Measurements from ENCODE around the gene EXOC3. TPM values are rescaled to one million over a fixed set of nuclear protein-coding genes. Genes with fewer than 3 reads are reported as not detected.

EXOC3 gene
- total and polyA plus RNA-seq, 10 of the 15 experiments (the other 5 are each of a cell fraction or from before 2014, with no cell fraction given), result 1.6 to 53.0 (median 27.9) TPM

DNA sequence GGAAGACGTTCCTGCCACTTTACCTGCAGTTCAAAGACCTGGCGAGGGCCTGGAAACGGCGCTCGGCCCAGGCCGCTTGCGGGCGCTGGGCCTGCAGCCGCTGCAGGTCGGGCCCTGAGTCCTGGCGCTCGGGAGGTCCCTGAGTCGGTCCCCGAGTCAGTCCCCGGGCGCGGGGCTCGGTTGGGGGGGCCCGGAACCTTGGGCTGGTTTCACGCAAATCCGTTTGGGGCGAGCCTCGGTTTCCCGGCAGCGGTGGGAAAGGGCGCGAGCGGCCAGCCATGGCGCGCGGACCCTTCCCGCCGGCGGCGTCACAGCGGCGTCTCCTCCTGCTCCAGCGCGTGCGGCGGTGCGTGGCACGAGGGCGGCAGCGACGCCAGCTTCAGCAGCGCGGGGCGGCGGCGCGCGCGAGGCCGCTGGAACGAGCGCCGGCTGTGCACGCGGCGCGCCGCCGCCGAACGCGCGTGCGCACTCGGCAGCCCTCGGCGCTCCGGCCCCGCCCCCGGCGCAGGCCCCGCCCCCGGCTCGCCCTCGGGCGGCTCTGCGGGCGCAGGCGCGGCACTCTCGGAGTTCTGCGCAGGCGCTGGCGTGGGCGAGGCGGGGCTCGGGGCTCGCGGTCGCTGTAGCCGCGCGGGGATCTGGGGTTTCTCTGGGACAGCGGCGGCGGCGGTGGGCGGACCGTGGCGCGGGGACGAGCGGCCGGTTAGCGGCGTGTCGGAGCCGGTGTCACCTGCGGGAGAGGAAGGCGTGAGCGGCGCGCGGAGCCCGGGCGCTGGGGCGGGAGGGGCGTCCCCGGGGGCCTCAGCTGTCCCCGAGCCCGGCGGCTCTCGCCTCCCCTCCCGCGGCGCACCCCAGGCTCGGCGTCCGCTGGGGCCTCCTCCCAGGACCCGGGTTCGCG, 29.9 kb downstream of the EXOC3 start (continued):
- TF ChIP-seq, protein P1, sequence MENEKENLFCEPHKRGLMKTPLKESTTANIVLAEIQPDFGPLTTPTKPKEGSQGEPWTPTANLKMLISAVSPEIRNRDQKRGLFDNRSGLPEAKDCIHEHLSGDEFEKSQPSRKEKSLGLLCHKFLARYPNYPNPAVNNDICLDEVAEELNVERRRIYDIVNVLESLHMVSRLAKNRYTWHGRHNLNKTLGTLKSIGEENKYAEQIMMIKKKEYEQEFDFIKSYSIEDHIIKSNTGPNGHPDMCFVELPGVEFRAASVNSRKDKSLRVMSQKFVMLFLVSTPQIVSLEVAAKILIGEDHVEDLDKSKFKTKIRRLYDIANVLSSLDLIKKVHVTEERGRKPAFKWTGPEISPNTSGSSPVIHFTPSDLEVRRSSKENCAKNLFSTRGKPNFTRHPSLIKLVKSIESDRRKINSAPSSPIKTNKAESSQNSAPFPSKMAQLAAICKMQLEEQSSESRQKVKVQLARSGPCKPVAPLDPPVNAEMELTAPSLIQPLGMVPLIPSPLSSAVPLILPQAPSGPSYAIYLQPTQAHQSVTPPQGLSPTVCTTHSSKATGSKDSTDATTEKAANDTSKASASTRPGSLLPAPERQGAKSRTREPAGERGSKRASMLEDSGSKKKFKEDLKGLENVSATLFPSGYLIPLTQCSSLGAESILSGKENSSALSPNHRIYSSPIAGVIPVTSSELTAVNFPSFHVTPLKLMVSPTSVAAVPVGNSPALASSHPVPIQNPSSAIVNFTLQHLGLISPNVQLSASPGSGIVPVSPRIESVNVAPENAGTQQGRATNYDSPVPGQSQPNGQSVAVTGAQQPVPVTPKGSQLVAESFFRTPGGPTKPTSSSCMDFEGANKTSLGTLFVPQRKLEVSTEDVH (IDR thresholded peaks at IDR 0.05; ENCODE audit: low read depth, partially characterized antibody), result no peak
- peak; percentile 94 for TF ChIP-seq IKZF1 (conservative IDR thresholded peaks at IDR 0.05)
- no peak for TF ChIP-seq CHD1 (IDR thresholded peaks at IDR 0.05; ENCODE audit: low read depth, low read length)
- no peak for TF ChIP-seq ZZZ3 (IDR thresholded peaks at IDR 0.05; ENCODE audit: control insufficient read depth, insufficient read length, low read depth)
- TF ChIP-seq MYC (IDR thresholded peaks at IDR 0.05; ENCODE audit: insufficient read depth, insufficient read length, insufficient replicate concordance, low read length, severe bottlenecking), result no peak
- TF ChIP-seq MAX (IDR thresholded peaks at IDR 0.05; ENCODE audit: low read depth, low read length), result peak; percentile 82
- TF ChIP-seq ZNF217 (IDR thresholded peaks at IDR 0.05), result no peak
- TF ChIP-seq, protein P2, sequence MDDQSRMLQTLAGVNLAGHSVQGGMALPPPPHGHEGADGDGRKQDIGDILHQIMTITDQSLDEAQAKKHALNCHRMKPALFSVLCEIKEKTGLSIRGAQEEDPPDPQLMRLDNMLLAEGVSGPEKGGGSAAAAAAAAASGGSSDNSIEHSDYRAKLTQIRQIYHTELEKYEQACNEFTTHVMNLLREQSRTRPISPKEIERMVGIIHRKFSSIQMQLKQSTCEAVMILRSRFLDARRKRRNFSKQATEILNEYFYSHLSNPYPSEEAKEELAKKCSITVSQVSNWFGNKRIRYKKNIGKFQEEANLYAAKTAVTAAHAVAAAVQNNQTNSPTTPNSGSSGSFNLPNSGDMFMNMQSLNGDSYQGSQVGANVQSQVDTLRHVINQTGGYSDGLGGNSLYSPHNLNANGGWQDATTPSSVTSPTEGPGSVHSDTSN (IDR thresholded peaks at IDR 0.05; ENCODE audit: insufficient replicate concordance, low read depth, low read length), result no peak
- no peak for TF ChIP-seq IRF4 (IDR thresholded peaks at IDR 0.05; ENCODE audit: low read depth, low read length)
- no peak for TF ChIP-seq STAT3 (IDR thresholded peaks at IDR 0.05; ENCODE audit: low read depth, low read length)
- no peak for TF ChIP-seq GABPA (IDR thresholded peaks at IDR 0.05; ENCODE audit: low read depth)
- TF ChIP-seq BCLAF1 (IDR thresholded peaks at IDR 0.05), result no peak
- no peak for TF ChIP-seq ZBTB4 (CRISPR knock-in tag; IDR thresholded peaks at IDR 0.05)
- TF ChIP-seq, protein P3, sequence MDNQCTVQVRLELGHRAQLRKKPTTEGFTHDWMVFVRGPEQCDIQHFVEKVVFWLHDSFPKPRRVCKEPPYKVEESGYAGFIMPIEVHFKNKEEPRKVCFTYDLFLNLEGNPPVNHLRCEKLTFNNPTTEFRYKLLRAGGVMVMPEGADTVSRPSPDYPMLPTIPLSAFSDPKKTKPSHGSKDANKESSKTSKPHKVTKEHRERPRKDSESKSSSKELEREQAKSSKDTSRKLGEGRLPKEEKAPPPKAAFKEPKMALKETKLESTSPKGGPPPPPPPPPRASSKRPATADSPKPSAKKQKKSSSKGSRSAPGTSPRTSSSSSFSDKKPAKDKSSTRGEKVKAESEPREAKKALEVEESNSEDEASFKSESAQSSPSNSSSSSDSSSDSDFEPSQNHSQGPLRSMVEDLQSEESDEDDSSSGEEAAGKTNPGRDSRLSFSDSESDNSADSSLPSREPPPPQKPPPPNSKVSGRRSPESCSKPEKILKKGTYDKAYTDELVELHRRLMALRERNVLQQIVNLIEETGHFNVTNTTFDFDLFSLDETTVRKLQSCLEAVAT (IDR thresholded peaks at IDR 0.05), result no peak
